ENCODE measurements around the gene E2F1.

DNA sequence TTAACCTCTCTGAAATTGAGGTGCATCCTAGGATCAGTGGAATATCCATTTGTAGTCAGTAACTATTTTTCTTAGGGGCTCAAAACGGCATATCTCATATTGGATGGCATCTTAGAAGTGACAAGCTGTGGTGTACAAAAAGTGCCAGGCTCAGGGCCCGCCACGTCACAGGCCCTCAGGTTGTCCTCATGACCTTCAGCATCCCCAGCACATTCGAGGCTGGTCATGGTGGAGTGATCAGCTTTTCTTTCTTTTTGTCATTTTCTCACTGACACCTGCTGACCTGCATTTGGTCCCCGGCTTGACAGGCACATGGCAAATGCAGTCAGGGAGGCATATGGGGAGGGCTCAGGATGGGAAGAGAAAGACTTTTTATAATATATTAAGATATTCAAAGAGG is 7.1 kb upstream of the E2F1 start:
- TF ChIP-seq, protein P1, sequence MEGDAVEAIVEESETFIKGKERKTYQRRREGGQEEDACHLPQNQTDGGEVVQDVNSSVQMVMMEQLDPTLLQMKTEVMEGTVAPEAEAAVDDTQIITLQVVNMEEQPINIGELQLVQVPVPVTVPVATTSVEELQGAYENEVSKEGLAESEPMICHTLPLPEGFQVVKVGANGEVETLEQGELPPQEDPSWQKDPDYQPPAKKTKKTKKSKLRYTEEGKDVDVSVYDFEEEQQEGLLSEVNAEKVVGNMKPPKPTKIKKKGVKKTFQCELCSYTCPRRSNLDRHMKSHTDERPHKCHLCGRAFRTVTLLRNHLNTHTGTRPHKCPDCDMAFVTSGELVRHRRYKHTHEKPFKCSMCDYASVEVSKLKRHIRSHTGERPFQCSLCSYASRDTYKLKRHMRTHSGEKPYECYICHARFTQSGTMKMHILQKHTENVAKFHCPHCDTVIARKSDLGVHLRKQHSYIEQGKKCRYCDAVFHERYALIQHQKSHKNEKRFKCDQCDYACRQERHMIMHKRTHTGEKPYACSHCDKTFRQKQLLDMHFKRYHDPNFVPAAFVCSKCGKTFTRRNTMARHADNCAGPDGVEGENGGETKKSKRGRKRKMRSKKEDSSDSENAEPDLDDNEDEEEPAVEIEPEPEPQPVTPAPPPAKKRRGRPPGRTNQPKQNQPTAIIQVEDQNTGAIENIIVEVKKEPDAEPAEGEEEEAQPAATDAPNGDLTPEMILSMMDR (IDR thresholded peaks at IDR 0.05; ENCODE audit: insufficient read depth, low read length) = no peak
- TF ChIP-seq GABPA (IDR thresholded peaks at IDR 0.05; ENCODE audit: low read depth) = no peak
- no peak for TF ChIP-seq POLR2AphosphoS5 (IDR thresholded peaks at IDR 0.05; ENCODE audit: low read depth)
- TF ChIP-seq SPI1 (IDR thresholded peaks at IDR 0.05; ENCODE audit: borderline replicate concordance, low read depth) = no peak

All from HL-60 (cell line).